HepG2 (cell line): ENCODE results near the gene UBQLN4. TPM values are rescaled to one million over a fixed set of nuclear protein-coding genes. Genes with fewer than 3 reads are reported as not detected.

Experiments used
- ARID3A ChIP-seq: IDR thresholded peaks from 2 replicates; pipeline ENCODE4 v1.6.1; 2012; ENCODE audit warnings: low read depth, low read length, improper control_type of control experiment
- ATF7-NPFF ChIP-seq: sonication (generic); formaldehyde crosslinking; IDR thresholded peaks from 2 replicates; pipeline ENCODE4 v1.8.1; 2023; ENCODE audit warnings: mild to moderate bottlenecking, low read depth, missing genetic modification reagents, moderate library complexity
- FIP1L1 ChIP-seq: fragments of 200-400 bp; formaldehyde crosslinking; IDR thresholded peaks from 2 replicates; pipeline ENCODE4 v1.6.1; 2018; ENCODE audit warnings: low read depth, mild to moderate bottlenecking, low read length, moderate library complexity, borderline replicate concordance; ENCODE audit not compliant: insufficient read depth
- GFI1 ChIP-seq: sonication (generic); formaldehyde crosslinking; IDR thresholded peaks from 2 replicates; pipeline ENCODE4 v1.5.0; 2020; ENCODE audit warnings: missing genetic modification reagents, mild to moderate bottlenecking, borderline replicate concordance
- GLMP ChIP-seq: sonication (generic); formaldehyde crosslinking; IDR thresholded peaks from 2 replicates; pipeline ENCODE4 v1.9.0; 2021; ENCODE audit warnings: missing genetic modification reagents, mild to moderate bottlenecking, borderline replicate concordance
- KAT2B ChIP-seq: fragments of 150-350 bp; IDR thresholded peaks from 2 replicates; pipeline ENCODE4 v1.6.1; 2014; ENCODE audit warnings: low read depth, low read length, borderline replicate concordance
- PLRG1 ChIP-seq: fragments of 450-650 bp; conservative IDR thresholded peaks from 2 replicates; pipeline ENCODE4 v1.6.1; 2016
- REST ChIP-seq, 2 experiments: IDR thresholded peaks; 2 replicates each; pipeline ENCODE4 v1.6.1; 2011 to 2012; ENCODE audit warnings: low read length in 2 of 2, borderline replicate concordance in 1 of 2, low read depth in 1 of 2, mild to moderate bottlenecking in 1 of 2, moderate library complexity in 1 of 2
- SAFB2 ChIP-seq: sonication (generic); formaldehyde crosslinking; IDR thresholded peaks from 2 replicates; pipeline ENCODE4 v1.5.1; 2020; ENCODE audit warnings: missing genetic modification reagents, low read depth, mild to moderate bottlenecking, borderline replicate concordance
- SOX13 ChIP-seq, 3 experiments: fragments of 450-650 bp in 1 of 3; sonication (generic) in 1 of 3; formaldehyde crosslinking in 1 of 3; IDR thresholded peaks in 2 of 3; conservative IDR thresholded peaks in 1 of 3; 2 replicates each; pipeline versions ENCODE4 v1.5.0 to v1.6.1; 2016 to 2020; ENCODE audit warnings: antibody characterized with exemption in 1 of 3, mild to moderate bottlenecking in 1 of 3, missing compliant biosample characterization in 1 of 3, missing genetic modification reagents in 1 of 3, moderate library complexity in 1 of 3
- THAP11 ChIP-seq: IDR thresholded peaks from 2 replicates; pipeline ENCODE4 v1.6.1; 2016; ENCODE audit warnings: missing biosample characterization, missing genetic modification reagents
- ZFP1 ChIP-seq: IDR thresholded peaks from 2 replicates; pipeline ENCODE4 v1.6.1; 2016
- ZFY ChIP-seq: sonication (generic); formaldehyde crosslinking; IDR thresholded peaks from 2 replicates; pipeline ENCODE4 v1.4.0; 2020; ENCODE audit warnings: missing genetic modification reagents
- ZNF124 ChIP-seq: sonication (generic); formaldehyde crosslinking; IDR thresholded peaks from 2 replicates; pipeline ENCODE4 v1.4.0; 2020; ENCODE audit warnings: missing genetic modification reagents
- ZNF224 ChIP-seq: sonication (generic); formaldehyde crosslinking; IDR thresholded peaks from 2 replicates; pipeline ENCODE4 v1.5.0; 2020; ENCODE audit warnings: mild to moderate bottlenecking, missing genetic modification reagents
- ZNF33B ChIP-seq: sonication (generic); formaldehyde crosslinking; IDR thresholded peaks from 2 replicates; pipeline ENCODE4 v1.5.1; 2020; ENCODE audit warnings: mild to moderate bottlenecking, missing genetic modification reagents
- ZNF598 ChIP-seq: sonication (generic); formaldehyde crosslinking; IDR thresholded peaks from 2 replicates; pipeline ENCODE4 v1.5.1; 2020; ENCODE audit warnings: mild to moderate bottlenecking, missing genetic modification reagents, borderline replicate concordance
- ZNF777 ChIP-seq: sonication (generic); formaldehyde crosslinking; IDR thresholded peaks from 2 replicates; pipeline ENCODE4 v1.4.0; 2020; ENCODE audit warnings: missing genetic modification reagents
- polyA plus RNA-seq, 8 experiments: library from polyadenylated mRNA; depleted of rRNA in 3 of 8; stranded (reverse) in 7 of 8; unstranded in 1 of 8; fragments of >200 nt; fragmentation: Illumina TruSeq in 4 of 8; extraction: Trizol in 4 of 8; gene quantifications; 2 replicates each; pipeline versions ENCODE4 v1.2.1 to v1.2.3, GENCODE V29; 2011 to 2016; ENCODE audit warnings: low read depth in 4 of 8, missing spikeins in 1 of 8, mixed read lengths in 1 of 8; ENCODE audit not compliant: insufficient read depth in 1 of 8
- total RNA-seq, 5 experiments: library from RNA; depleted of rRNA; stranded (reverse); fragments of >200 nt; fragmentation: Illumina TruSeq; extraction: Trizol; gene quantifications; 2 replicates each; pipeline ENCODE4 v1.2.3, GENCODE V29; 2016; ENCODE audit warnings: low read depth in 1 of 5
- TF ChIP-seq, protein P1 (sequence below): IDR thresholded peaks from 2 replicates; pipeline ENCODE4 v1.6.1; 2018; ENCODE audit warnings: missing genetic modification reagents, mild to moderate bottlenecking, missing compliant biosample characterization

The UBQLN4 gene
- total and polyA plus RNA-seq, 2 of the 13 experiments (the other 11 are each of a cell fraction or from before 2014, with no cell fraction given): 31.5 to 39.8 TPM

- TF ChIP-seq REST (IDR thresholded peaks at IDR 0.05; ENCODE audit: borderline replicate concordance in 1 of 2, low read depth in 1 of 2, low read length in 2 of 2): peak in 1 of 2 experiments; percentile 59; a peak in 1 of 4 replicates
- TF ChIP-seq ZNF777 (CRISPR knock-in tag): peak; percentile 23; the same call in 1 of the 2 replicates
- TF ChIP-seq ZNF33B (CRISPR knock-in tag): 0 out of 2 replicates have a peak, but pooled peaks have one; percentile 33
- peak; percentile 57; the same call in 1 of the 2 replicates for TF ChIP-seq ARID3A
- TF ChIP-seq ZFY (CRISPR knock-in tag): peak; percentile 97
- TF ChIP-seq GLMP (CRISPR knock-in tag): no peak
- no peak for TF ChIP-seq GFI1 (CRISPR knock-in tag)
- TF ChIP-seq, protein P1, sequence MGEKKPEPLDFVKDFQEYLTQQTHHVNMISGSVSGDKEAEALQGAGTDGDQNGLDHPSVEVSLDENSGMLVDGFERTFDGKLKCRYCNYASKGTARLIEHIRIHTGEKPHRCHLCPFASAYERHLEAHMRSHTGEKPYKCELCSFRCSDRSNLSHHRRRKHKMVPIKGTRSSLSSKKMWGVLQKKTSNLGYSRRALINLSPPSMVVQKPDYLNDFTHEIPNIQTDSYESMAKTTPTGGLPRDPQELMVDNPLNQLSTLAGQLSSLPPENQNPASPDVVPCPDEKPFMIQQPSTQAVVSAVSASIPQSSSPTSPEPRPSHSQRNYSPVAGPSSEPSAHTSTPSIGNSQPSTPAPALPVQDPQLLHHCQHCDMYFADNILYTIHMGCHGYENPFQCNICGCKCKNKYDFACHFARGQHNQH (CRISPR knock-in tag): peak; percentile 77; the same call in 1 of the 2 replicates
- no peak for TF ChIP-seq FIP1L1
- no peak for TF ChIP-seq PLRG1
- TF ChIP-seq ZFP1 (CRISPR knock-in tag): 0 out of 2 replicates have a peak, but pooled peaks have one; percentile 71
- TF ChIP-seq ZNF224 (CRISPR knock-in tag): no peak; the same call in 1 of the 2 replicates
- TF ChIP-seq ZNF124: peak; percentile 69; the same call in 1 of the 2 replicates
- TF ChIP-seq THAP11 (CRISPR knock-in tag): peak; percentile 99
- peak; percentile 67; the same call in 1 of the 2 replicates for TF ChIP-seq ATF7-NPFF (CRISPR knock-in tag)
- TF ChIP-seq SAFB2: no peak; the same call in 1 of the 2 replicates
- no peak for TF ChIP-seq ZNF598 (CRISPR knock-in tag)
- TF ChIP-seq KAT2B: no peak
- TF ChIP-seq SOX13 (IDR thresholded peaks at IDR 0.05): no peak
- TF ChIP-seq SOX13 (CRISPR knock-in tag; conservative IDR thresholded peaks at IDR 0.05 in 1 of 2, IDR thresholded peaks at IDR 0.05 in 1 of 2): peak in 1 of 2 experiments; percentile 62; a peak in 1 of 4 replicates
Measured at GRCh38 chr1:156054500-156055280, 1.1 kb upstream of the UBQLN4 start, which contains the start of gene LAMTOR2 (continued).
